ENCODE results near the gene CFAP20DC.
"Not testable (repeated sequence)": the region's sequence is repeated elsewhere in the genome, so short reads cannot be mapped to it uniquely, and the experiment has no call there.

Gene CFAP20DC

DNA sequence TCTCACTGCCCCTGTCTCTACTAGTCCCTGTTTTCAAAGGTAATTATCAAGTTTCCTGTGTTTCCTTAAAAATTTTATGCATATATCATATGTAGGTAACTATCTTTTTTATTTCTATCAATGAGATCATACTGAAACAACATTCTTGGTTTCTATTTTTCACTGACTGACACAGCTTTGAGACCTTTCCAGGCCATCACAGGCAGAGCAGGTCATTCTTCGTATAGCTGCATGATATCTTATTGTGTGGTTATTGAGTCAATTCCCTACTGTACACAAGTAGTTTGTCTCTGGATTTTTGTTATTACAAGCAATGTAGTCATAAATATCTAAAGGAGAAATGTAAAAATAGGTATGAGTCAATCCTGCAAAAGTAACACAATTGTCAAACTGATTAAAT is 169.6 kb downstream of the CFAP20DC start:
- H3K27me3 Mint-ChIP-seq, result peaks cover 8% of the 10 kb centered on the region
- DNase-seq (no peak), ATAC-seq (no peak)
- no peak overlapping the region for H3K4me3 Mint-ChIP-seq
- no peaks in the 10 kb centered on the region for H3K9me3 Mint-ChIP-seq
- no peak overlapping the region for H3K27ac Mint-ChIP-seq
- H3K4me1 Mint-ChIP-seq, result no peaks in the 10 kb centered on the region

DNA sequence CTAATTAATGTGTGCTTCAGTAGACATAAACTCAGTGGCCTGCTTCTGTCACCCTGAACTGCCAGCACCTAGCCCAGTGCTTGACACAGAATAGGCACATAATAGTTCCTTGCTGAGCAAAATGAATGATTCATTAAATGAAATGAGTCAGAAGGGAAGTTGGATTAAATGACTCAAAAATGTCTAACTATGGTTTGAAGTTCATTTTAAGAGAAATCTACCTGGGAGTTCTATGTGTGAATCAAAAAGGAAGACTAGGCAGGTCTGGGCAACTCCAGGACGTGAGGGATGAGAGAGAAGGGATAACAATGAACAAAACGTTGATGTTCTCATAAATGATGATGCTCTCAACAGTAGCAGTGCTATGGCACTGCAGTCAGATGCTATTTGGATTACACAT is 175.0 kb downstream of the CFAP20DC start:
- peak in 1 of 2 donors; percentile 35 for DNase-seq
- Mint-ChIP-seq H3K27me3 (peaks cover 28% of the 10 kb centered on the region), H3K4me3 (peak overlapping the region; percentile 6 to 15), H3K9me3 (no peaks in the 10 kb centered on the region), H3K4me1 (peaks cover 13% of the 10 kb centered on the region), H3K27ac (peak overlapping the region; percentile 83 to 87)
- ATAC-seq, result peak; percentile 95

DNA sequence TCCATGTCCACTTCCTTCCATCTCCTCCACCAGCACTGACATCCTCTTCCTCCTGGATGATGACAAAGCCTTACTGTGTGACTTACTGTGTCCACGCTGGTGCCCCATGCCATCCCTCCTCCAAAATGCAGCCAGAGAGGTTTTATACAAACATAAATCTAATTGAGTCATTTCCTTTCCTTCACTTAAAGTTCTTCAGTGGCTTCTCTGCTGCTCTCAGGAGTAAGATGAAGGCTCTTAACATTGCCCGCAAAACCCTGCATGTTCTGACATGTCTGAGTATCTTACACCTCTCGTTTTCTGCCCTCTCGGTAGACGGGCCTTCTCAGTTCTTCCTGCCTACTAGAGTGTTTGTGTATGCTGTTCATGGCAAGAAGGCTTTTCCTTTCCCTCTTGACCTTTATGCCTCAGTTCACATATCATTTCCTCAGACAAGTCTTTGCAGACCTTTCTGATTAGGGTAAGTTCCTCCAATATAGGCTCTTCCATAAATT is 175.5 kb downstream of the CFAP20DC start:
- Mint-ChIP-seq H3K4me1 (peaks cover 13% of the 10 kb centered on the region), H3K4me3 (peak overlapping the region; percentile 6 to 15), H3K27me3 (peaks cover 28% of the 10 kb centered on the region), H3K9me3 (no peaks in the 10 kb centered on the region), H3K27ac (peak overlapping the region; percentile 83 to 87)
- ATAC-seq (peak; percentile 74), DNase-seq (no peak)

DNA sequence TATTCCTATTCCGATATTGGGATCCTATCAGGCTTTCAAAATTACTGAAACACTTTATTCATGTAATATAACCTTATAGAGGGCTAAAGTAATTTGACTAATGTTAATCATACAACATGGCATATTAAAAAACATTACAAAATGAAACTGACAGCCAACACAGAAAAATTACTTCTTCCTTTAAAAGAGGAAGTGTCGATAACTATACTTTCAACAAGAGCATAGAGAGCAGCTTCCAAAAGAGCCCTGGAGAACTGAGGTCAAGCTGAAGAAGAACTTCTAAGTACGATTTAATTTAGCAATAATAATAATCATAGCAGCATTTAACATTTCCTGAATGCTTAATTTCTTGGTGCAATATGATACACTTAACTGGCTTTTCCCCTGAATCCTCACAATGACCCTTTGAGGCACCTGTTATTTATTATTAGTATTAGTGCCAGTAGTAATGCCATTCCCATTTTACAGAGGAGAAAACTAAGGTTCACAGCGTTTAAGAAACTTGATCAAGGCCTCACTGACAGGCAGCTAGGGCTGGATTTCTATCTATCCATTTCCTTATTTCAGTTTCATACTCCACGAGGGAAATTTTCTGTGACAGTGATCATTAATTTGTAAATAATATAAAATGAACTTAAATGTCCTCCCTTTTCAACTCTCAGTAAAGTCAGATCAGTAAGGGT is 181.6 kb downstream of the CFAP20DC start:
- Mint-ChIP-seq H3K4me1 (no peaks in the 10 kb centered on the region), H3K9me3 (no peaks in the 10 kb centered on the region), H3K4me3 (no peak overlapping the region), H3K27me3 (peaks cover 20% of the 10 kb centered on the region), H3K27ac (no peak overlapping the region)
- no peak for DNase-seq
- no peak for ATAC-seq

DNA sequence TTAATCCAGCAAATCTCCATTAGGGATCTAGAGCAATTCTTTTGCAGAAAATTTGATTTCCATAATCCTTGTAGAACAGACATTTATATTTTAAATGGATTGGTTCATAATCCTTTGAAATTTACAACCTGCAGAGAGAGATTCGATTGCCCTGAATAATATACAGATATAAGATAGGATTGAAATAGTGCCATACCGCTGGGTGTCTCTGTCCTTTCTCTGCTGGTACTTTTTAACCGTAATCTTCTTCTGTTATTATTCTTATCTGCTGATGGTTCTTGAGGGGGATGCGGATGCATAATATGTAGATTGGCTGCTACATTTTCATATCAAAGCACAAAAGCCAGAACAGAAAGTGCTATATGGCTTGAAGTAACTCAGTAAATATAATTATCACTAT is 182.2 kb downstream of the CFAP20DC start:
- DNase-seq (no peak), ATAC-seq (no peak)
- H3K4me1 Mint-ChIP-seq, result no peaks in the 10 kb centered on the region
- no peak overlapping the region for H3K27ac Mint-ChIP-seq
- H3K27me3 Mint-ChIP-seq, result peaks cover 19% of the 10 kb centered on the region
- no peaks in the 10 kb centered on the region for H3K9me3 Mint-ChIP-seq
- no peak overlapping the region for H3K4me3 Mint-ChIP-seq

DNA sequence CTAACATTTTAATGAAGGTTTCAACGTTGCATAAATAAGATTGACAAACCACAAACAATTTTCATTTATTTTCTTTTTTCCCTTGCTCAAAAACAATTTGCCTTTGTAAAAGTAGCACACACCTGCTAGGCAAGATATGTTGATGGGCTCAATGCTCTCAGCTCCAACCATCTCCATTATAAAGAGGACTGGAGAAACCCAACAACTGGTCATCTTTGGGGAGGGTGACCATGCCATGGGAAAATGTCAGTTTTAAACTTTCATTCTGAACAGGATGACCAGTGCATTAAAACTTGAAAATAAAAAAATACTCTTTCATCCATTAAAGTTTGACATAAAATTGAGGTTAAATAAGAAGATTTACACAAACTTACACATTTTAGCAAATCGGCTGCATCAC is 183.7 kb downstream of the CFAP20DC start:
- peaks cover 4% of the 10 kb centered on the region for H3K27me3 Mint-ChIP-seq
- H3K4me1 Mint-ChIP-seq, result no peaks in the 10 kb centered on the region
- no peak for ATAC-seq
- no peak overlapping the region for H3K27ac Mint-ChIP-seq
- DNase-seq, result no peak
- no peaks in the 10 kb centered on the region for H3K9me3 Mint-ChIP-seq
- H3K4me3 Mint-ChIP-seq, result no peak overlapping the region

DNA sequence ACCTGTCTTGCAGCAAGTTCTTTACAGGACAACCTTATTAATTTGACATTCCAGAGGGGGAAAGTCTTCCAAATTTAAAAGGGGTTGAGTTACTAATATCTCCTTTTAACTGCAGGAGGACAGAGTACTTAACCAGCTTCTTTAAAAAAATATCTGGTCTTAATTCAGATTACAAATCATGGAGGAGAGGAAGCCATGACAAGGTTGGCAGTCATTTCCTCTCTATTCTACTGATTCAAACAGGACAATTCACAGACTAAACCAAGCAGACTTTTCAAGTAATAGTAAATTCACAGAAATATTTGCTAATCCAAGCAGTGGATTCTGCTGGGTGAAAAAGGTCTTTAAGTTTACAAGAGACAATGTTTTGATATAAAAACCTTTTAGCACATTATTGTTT is 185.3 kb downstream of the CFAP20DC start:
- no peaks in the 10 kb centered on the region for H3K27me3 Mint-ChIP-seq
- H3K27ac Mint-ChIP-seq, result no peak overlapping the region
- H3K9me3 Mint-ChIP-seq, result no peaks in the 10 kb centered on the region
- no peak overlapping the region for H3K4me3 Mint-ChIP-seq
- DNase-seq (no peak), ATAC-seq (no peak)
- no peaks in the 10 kb centered on the region for H3K4me1 Mint-ChIP-seq

DNA sequence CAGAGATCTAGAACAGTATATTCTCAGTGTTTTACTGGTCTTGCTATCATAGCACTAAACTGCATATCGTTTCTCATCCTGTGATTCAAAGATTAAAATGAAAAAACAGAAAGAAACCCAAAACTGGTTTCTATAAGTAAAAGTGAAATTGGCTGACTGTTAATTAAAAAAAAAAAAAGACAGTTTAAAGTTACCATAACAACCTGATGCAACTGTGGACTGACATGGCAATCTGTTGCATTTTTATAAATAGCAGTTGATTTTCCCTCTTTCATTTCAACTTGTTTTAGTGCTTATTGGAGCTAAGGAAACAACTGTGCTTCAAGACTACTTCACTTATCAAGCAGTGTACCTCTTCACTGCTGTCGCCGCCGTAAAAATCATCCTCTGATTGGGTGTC is 186.6 kb downstream of the CFAP20DC start:
- Mint-ChIP-seq H3K9me3 (no peaks in the 10 kb centered on the region), H3K27me3 (no peaks in the 10 kb centered on the region)

DNA sequence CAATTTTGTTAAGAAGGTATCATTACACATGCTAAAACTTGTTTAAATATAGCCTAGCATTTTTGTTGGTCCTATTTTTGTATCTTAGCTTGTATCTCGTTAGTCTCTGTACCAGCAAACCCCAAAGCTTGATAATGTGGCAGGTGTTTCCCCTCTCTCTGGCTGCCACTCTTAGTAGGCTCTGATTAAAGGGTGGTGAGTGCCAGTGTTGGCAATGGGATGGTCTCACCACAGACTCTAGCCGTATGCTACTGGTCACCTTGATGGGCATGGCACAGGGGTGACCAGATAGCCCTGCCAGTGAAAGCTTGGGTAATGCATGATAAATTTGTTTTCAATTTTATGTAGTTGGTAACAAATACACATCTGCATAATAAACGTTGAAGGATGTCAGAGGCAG is 188.3 kb downstream of the CFAP20DC start:
- no peak for DNase-seq
- Mint-ChIP-seq H3K4me3 (no peak overlapping the region), H3K9me3 (no peaks in the 10 kb centered on the region), H3K27me3 (no peaks in the 10 kb centered on the region), H3K4me1 (no peaks in the 10 kb centered on the region), H3K27ac (no peak overlapping the region)
- ATAC-seq, result no peak

More for the DNA sequence above, 186.6 kb downstream of the CFAP20DC start:
- H3K4me3 Mint-ChIP-seq, result no peak overlapping the region
- ATAC-seq (no peak), DNase-seq (no peak)
- no peaks in the 10 kb centered on the region for H3K4me1 Mint-ChIP-seq
- no peak overlapping the region for H3K27ac Mint-ChIP-seq

DNA sequence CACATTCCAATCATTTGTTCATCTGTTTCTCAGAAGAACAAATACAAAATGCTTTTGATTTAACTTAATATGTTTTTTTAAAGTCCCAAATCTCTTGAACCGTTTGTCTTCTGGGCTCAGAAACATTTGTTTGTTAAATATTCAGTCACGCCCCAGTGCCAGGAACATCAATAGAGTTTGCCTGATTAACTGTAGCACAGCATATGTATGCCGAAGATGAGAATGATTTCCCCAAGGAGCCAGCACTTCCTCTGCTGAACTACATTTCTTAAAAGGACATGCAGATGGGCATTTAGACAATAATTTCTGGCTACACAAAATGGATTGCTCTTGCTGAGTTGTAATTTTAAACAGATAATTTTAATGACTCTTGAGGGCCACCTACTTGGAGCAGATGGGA is 191.7 kb downstream of the CFAP20DC start:
- DNase-seq (no peak), ATAC-seq (no peak)
- Mint-ChIP-seq H3K9me3 (no peaks in the 10 kb centered on the region), H3K4me1 (no peaks in the 10 kb centered on the region), H3K4me3 (no peak overlapping the region), H3K27me3 (no peaks in the 10 kb centered on the region), H3K27ac (no peak overlapping the region)

DNA sequence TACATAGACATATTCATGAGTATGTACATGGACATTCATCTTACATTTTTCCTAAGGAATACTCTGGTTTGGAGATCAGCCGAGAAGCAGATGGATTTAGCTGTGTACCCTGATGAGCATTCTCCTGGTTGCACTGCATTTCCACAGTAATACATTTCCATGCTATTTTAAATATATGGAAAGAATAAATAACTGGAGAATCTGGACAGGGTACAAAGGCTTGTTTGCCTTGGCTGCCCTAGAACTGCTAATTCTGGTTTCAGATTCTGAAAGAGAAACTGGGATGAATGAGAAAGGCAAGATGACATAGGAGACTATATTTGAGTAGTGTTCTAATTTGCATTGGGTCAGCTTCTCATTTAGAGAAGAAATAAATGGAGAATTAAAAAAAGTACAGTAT is 192.4 kb downstream of the CFAP20DC start:
- H3K27me3 Mint-ChIP-seq, result no peaks in the 10 kb centered on the region
- no peak overlapping the region for H3K4me3 Mint-ChIP-seq
- DNase-seq (no peak), ATAC-seq (no peak)
- no peaks in the 10 kb centered on the region for H3K4me1 Mint-ChIP-seq
- no peaks in the 10 kb centered on the region for H3K9me3 Mint-ChIP-seq
- H3K27ac Mint-ChIP-seq, result no peak overlapping the region

DNA sequence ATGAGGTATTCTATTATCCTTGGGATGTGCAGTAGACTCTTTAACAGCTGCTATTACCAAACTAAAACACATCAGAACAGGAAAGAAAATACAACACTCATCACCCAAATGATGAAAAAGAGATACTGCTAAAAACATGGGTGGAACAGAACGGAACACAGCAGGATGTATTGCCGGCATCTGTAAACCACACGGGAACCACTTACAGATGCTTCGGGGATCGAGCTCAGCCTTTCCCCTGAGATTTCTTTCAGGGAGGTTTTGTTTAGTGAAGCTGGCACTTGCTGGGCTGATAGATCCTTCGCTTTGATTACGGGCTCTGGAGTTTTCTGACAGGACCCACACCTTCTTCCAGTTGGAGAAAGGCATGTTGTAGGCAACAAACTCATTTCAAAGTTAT is 201.0 kb downstream of the CFAP20DC start:
- no peaks in the 10 kb centered on the region for H3K27me3 Mint-ChIP-seq
- no peak overlapping the region for H3K4me3 Mint-ChIP-seq
- H3K27ac Mint-ChIP-seq, result no peak overlapping the region
- DNase-seq (no peak), ATAC-seq (no peak)
- no peaks in the 10 kb centered on the region for H3K9me3 Mint-ChIP-seq
- no peaks in the 10 kb centered on the region for H3K4me1 Mint-ChIP-seq

DNA sequence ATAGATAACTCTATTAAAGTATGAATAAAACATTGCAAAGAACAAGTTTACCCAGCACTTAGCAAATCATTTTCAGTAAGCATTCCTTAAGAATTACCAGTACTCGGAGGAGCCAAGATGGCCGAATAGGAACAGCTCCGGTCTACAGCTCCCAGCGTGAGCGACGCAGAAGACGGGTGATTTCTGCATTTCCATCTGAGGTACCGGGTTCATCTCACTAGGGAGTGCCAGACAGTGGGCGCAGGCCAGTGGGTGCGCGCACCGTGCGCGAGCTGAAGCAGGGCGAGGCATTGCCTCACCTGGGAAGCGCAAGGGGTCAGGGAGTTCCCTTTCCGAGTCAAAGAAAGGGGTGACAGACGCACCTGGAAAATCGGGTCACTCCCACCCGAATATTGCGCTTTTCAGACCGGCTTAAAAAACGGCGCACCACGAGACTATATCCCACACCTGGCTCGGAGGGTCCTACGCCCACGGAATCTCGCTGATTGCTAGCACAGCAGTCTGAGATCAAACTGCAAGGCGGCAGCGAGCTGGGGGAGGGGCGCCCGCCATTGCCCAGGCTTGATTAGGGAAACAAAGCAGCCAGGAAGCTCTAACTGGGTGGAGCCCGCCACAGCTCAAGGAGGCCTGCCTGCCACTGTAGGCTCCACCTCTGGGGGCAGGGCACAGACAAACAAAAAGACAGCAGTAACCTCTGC is 207.6 kb downstream of the CFAP20DC start:
- not testable (repeated sequence) for H3K27ac Mint-ChIP-seq, DNase-seq, ATAC-seq, H3K9me3 Mint-ChIP-seq, H3K27me3 Mint-ChIP-seq, H3K4me3 Mint-ChIP-seq, H3K4me1 Mint-ChIP-seq

DNA sequence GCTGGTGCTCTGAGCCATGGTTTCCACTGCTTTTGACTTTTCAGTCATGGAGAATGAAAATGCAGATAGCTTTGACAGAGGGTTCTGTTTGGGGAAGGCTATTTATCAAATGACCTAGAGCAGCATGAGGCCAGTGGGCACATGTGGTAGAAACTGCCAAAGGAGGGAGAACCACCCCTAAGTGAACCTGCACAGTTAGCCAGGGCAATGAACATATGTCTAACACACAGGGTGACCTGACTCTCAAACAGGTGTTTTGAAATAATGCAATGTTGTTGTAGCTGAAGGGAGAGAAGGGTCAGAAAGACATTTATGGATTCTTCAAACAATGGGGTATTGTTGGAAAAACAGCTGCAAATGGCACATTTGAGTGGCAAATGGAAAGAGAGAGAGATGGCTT is 208.9 kb downstream of the CFAP20DC start:
- no peak overlapping the region for H3K27ac Mint-ChIP-seq
- H3K4me1 Mint-ChIP-seq, result no peaks in the 10 kb centered on the region
- DNase-seq (no peak), ATAC-seq (no peak)
- no peaks in the 10 kb centered on the region for H3K9me3 Mint-ChIP-seq
- no peak overlapping the region for H3K4me3 Mint-ChIP-seq
- H3K27me3 Mint-ChIP-seq, result peaks cover 7% of the 10 kb centered on the region

DNA sequence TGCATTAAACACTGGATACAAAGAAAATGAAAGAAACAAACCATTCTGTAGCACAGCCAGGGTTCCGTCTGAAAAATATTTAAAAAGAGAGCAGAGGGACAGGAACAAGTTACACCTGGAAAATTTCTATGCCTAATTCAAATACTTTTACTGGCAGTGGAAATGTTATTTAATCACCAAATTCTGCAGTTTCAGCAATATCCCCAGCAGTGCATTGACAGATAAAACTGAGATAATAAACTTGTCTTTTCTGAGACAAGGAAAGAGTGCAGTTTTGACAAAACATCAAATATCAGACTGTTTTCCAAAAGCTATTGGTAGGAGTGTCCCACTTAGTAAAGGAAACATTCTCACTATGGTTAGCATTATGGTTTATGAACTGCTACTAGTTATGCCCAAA is 209.9 kb downstream of the CFAP20DC start:
- no peaks in the 10 kb centered on the region for H3K9me3 Mint-ChIP-seq
- no peak overlapping the region for H3K27ac Mint-ChIP-seq
- H3K4me3 Mint-ChIP-seq, result no peak overlapping the region
- ATAC-seq (no peak), DNase-seq (no peak)
- peaks cover 7% of the 10 kb centered on the region for H3K27me3 Mint-ChIP-seq
- no peaks in the 10 kb centered on the region for H3K4me1 Mint-ChIP-seq

DNA sequence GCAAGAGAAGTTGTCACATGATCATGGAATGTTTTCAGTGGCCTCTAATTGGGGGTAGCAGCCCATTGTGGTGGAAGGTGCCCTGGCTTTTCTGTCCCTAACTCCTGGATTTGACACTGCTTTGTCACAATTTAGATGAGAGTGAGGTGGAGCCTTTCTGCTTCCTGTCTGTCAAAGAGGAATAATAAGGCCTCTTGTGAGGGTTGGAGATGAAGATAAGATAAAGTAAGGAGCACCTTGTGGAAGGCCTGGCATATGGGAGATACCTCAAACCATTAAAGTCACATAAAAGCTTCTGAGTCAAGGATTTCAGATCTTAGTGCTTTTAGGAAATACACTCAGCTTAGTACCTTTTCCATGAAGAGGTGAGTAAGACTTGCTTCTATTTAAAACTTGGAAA is 210.6 kb downstream of the CFAP20DC start:
- DNase-seq, result no peak
- Mint-ChIP-seq H3K27ac (no peak overlapping the region), H3K27me3 (peaks cover 7% of the 10 kb centered on the region), H3K4me3 (no peak overlapping the region), H3K4me1 (no peaks in the 10 kb centered on the region), H3K9me3 (no peaks in the 10 kb centered on the region)
- no peak for ATAC-seq

Measured in stimulated activated naive CD8-positive, alpha-beta T cell treated with anti-CD3 and anti-CD28 coated beads, Interleukin-15, amount 100 ng/mL, for 72 hours (primary cell).